ENCODE results near the gene ZNF311.
"Not testable (repeated sequence)": the region's sequence is repeated elsewhere in the genome, so short reads cannot be mapped to it uniquely, and the experiment has no call there.

ZNF311 gene

DNA sequence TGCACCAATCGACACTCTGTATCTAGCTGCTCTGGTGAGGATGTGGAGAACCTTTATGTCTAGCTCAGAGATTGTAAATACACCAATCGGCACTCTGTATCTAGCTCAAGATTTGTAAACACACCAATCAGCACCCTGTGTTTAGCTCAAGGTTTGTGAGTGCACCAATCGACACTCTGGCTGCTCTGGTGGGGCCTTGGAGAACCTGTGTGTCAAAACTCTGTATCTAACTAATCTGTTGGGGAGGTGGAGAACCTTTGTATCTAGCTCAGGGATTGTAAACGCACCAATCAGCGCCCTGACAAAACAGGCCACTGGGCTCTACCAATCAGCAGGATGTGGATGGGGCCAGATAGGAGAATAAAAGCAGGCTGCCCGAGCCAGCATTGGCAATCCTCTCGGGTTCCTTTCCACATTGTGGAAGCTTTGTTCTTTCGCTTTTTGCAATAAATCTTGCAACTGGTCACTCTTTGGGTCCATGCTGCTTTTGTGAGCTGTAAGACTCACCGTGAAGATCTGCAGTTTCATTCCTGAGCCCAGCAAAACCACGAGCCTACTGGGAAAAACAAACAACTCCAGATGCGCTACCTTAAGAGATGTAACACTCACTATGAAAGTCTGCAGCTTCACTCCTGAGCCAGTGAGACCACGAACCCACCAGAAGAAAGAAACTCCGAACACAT, 46.4 kb downstream of the ZNF311 start:
- H3K4me3 ChIP-seq (ENCODE audit: low read depth, low read length); DNase-seq (ENCODE audit: low read depth): not testable (repeated sequence)

- not testable (repeated sequence) for DNase-seq (ENCODE audit: low read depth); H3K4me3 ChIP-seq (ENCODE audit: low read depth, low read length)
Observed at GRCh38 chr6:28957795-28958314, 47.3 kb downstream of the ZNF311 start.

DNA sequence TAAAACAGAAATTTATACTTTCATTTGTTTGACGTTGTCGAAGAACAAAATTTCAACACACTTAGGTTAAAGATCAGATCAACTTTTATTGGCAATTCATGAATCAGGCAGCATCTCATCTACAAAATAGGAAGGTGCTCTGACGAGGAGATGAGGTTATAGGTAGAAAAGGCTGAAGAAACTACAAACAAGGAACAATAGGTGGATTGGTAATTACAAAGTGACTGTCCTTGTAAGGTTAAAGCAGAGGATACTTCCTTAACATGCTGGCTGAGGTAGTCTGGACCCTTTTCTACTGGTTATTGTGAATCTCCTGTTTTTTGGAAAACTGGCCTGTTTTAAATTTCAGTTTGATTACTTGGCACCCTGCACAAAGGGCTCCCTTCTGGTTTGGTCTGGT, 48.8 kb downstream of the ZNF311 start:
- no peak for DNase-seq (ENCODE audit: low read depth)
- no peak overlapping the region for H3K4me3 ChIP-seq (ENCODE audit: low read depth, low read length)

- DNase-seq (ENCODE audit: low read depth) = no peak
- H3K4me3 ChIP-seq (ENCODE audit: low read depth, low read length) = peak overlapping the region; percentile 55
Observed at GRCh38 chr6:28953585-28954258, 51.4 kb downstream of the ZNF311 start.

- peak overlapping the region; percentile 55 for H3K4me3 ChIP-seq (ENCODE audit: low read depth, low read length)
- DNase-seq (ENCODE audit: low read depth) = no peak
Observed at GRCh38 chr6:28953039-28953584, 52.0 kb downstream of the ZNF311 start.

DNA sequence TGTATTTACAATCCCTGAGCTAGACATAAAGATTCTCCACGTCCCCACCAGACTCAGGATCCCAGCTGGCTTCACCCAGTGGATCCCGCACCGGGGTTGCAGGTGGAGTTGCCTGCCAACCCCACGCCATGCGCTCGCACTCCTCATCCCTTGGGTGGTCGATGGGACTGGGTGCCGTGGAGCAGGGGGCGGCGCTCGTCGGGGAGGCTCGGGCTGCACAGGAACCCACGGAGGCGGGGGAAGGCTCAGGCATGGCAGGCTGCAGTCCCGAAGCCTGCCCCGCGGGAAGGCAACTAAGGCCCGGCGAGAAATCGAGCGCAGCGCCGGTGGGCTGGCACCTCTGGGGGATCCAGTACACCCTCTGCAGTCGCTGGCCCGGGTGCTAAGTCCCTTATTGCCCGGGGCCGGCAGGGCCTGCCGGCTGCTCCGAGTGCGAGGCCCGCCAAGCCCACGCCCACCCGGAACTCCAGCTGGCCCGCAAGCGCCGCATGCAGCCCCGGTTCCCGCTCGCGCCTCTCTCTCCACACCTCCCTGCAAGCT, 55.4 kb downstream of the ZNF311 start:
- H3K4me3 ChIP-seq (ENCODE audit: low read depth, low read length); DNase-seq (ENCODE audit: low read depth): not testable (repeated sequence)

DNA sequence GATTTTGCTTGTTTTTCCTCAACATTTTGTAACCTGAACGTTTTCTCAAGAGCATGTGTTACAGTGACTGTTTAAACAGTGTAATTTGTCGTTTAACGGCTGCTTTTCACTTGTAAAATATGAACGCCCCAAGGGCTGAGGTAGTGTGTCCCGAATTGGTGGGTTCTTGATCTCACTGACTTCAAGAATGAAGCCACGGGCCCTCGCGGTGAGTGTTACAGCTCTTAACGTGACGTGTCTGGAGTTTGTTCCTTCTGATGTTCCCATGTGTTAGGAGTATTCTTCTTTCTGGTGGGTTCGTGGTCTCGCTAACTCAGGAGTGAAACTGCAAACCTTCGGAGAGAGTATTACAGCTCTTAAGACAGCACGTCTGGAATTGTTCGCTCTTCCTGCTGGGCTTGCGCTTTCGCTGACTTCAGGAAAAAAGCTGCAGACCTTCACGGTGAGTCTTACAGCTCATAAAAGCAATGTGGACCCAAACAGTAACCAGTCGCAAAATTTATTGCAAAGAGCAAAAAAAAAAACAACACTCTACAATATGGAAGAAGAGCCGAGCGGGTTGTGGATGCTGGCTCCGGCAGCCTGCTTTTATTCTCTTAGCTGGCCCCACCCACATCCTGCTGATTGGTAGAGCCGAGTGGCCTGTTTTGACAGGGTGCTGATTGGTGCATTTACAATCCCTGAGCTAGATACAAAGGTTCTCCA, 56.2 kb downstream of the ZNF311 start:
- DNase-seq (ENCODE audit: low read depth) = no peak
- H3K4me3 ChIP-seq (ENCODE audit: low read depth, low read length) = no peak overlapping the region

GRCh38 chr6:28947831-28948270, 57.3 kb downstream of the ZNF311 start:
- H3K4me3 ChIP-seq (ENCODE audit: low read depth, low read length) = no peak overlapping the region
- DNase-seq (ENCODE audit: low read depth) = no peak

GRCh38 chr6:28947067-28947765, 57.9 kb downstream of the ZNF311 start:
- no peak for DNase-seq (ENCODE audit: low read depth)
- H3K4me3 ChIP-seq (ENCODE audit: low read depth, low read length) = no peak overlapping the region

DNA sequence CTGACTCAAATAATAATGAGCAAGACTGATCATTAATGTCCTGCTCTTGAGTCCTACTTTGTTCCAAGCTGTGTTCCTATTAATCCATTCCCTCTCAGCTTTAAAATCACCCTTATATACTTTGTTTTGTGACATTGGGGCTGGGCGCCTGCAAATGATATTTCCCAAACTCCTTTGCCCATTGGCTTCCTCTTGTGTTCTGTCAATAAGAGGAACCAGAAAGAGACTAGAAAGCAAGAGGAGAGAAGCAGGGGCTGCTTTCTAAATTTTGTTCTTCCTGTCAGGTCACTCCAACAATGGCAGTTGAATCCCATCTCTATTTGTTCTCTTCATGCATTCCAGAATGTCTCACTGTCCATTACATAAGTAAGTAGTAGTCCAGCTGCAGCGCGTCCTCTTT, 59.8 kb downstream of the ZNF311 start:
- no peak overlapping the region for H3K4me3 ChIP-seq (ENCODE audit: low read depth, low read length)
- no peak for DNase-seq (ENCODE audit: low read depth)
